MM.1S (cell line): ENCODE results near the gene MED27.

ENCODE experiments used
- DNase-seq: peaks from one replicate; pipeline ENCODE4 v3.0.0-alpha.2; 2015
- H2AFZ ChIP-seq: fragments of 300-600 bp; sonication (generic); 2 replicates; pipeline ENCODE4 v1.6.0; 2016; ENCODE audit warnings: antibody characterized with exemption, low read length
- H3F3A ChIP-seq: fragments of 300-600 bp; sonication (generic); 2 replicates; pipeline ENCODE4 v1.6.1; 2016; ENCODE audit warnings: mild to moderate bottlenecking, antibody characterized with exemption, low read length, moderate library complexity, mixed read lengths; ENCODE audit not compliant: insufficient read depth
- H3K27ac ChIP-seq: fragments of 300-600 bp; sonication (generic); 2 replicates; pipeline ENCODE4 v1.5.1; 2016; ENCODE audit warnings: mild to moderate bottlenecking, low read length
- H3K27me3 ChIP-seq: fragments of 300-600 bp; sonication (generic); replicated peaks from 2 replicates; pipeline ENCODE4 v1.6.0; 2016; ENCODE audit warnings: low read length; ENCODE audit not compliant: insufficient read depth
- H3K36me3 ChIP-seq: fragments of 300-600 bp; sonication (generic); replicated peaks from 2 replicates; pipeline ENCODE4 v1.6.1; 2016; ENCODE audit warnings: mild to moderate bottlenecking, low read length, mixed read lengths; ENCODE audit not compliant: insufficient read depth
- H3K4me1 ChIP-seq: fragments of 300-600 bp; sonication (generic); 2 replicates; pipeline ENCODE4 v1.6.1; 2016; ENCODE audit warnings: low read length, mixed read lengths
- H3K4me2 ChIP-seq: fragments of 300-600 bp; sonication (generic); 2 replicates; pipeline ENCODE4 v1.6.0; 2016; ENCODE audit warnings: low read depth, low read length
- H3K4me3 ChIP-seq: fragments of 300-600 bp; sonication (generic); 2 replicates; pipeline ENCODE4 v1.5.1; 2016; ENCODE audit warnings: low read length, mixed read lengths
- H3K79me2 ChIP-seq: fragments of 300-600 bp; sonication (generic); 2 replicates; pipeline ENCODE4 v1.6.1; 2016; ENCODE audit warnings: mixed run types, low read length, mixed read lengths
- H3K9ac ChIP-seq: fragments of 300-600 bp; sonication (generic); 2 replicates; pipeline ENCODE4 v1.6.1; 2016; ENCODE audit warnings: low read length, mixed read lengths
- H3K9me2 ChIP-seq: fragments of 300-600 bp; sonication (generic); replicated peaks from 2 replicates; pipeline ENCODE4 v1.6.1; 2016; ENCODE audit warnings: mild to moderate bottlenecking, low read length, mixed read lengths; ENCODE audit not compliant: insufficient read depth
- H3K9me3 ChIP-seq: fragments of 300-600 bp; sonication (generic); replicated peaks from 2 replicates; pipeline ENCODE4 v1.6.1; 2016; ENCODE audit warnings: mild to moderate bottlenecking, low read length, mixed read lengths; ENCODE audit not compliant: insufficient read depth
- H4K20me1 ChIP-seq: fragments of 300-600 bp; sonication (generic); 2 replicates; pipeline ENCODE4 v1.6.1; 2016; ENCODE audit warnings: mild to moderate bottlenecking, low read length, moderate library complexity, mixed read lengths; ENCODE audit not compliant: insufficient read depth
- EZH2 ChIP-seq: fragments of 300-600 bp; sonication (generic); optimal IDR thresholded peaks from 2 replicates; pipeline ENCODE3; 2017; ENCODE audit warnings: low read depth, mild to moderate bottlenecking, antibody characterized with exemption, low read length, mixed read lengths
- EZH2phosphoT487 ChIP-seq: fragments of 300-600 bp; sonication (generic); IDR thresholded peaks from 2 replicates; pipeline ENCODE4 v1.6.1; 2018; ENCODE audit warnings: antibody characterized with exemption, low read length
- TF ChIP-seq, protein P1 (sequence below): fragments of 300-600 bp; sonication (generic); IDR thresholded peaks from 2 replicates; pipeline ENCODE4 v1.5.1; 2016; ENCODE audit warnings: antibody characterized with exemption, low read length, mixed read lengths

MED27 gene

DNA sequence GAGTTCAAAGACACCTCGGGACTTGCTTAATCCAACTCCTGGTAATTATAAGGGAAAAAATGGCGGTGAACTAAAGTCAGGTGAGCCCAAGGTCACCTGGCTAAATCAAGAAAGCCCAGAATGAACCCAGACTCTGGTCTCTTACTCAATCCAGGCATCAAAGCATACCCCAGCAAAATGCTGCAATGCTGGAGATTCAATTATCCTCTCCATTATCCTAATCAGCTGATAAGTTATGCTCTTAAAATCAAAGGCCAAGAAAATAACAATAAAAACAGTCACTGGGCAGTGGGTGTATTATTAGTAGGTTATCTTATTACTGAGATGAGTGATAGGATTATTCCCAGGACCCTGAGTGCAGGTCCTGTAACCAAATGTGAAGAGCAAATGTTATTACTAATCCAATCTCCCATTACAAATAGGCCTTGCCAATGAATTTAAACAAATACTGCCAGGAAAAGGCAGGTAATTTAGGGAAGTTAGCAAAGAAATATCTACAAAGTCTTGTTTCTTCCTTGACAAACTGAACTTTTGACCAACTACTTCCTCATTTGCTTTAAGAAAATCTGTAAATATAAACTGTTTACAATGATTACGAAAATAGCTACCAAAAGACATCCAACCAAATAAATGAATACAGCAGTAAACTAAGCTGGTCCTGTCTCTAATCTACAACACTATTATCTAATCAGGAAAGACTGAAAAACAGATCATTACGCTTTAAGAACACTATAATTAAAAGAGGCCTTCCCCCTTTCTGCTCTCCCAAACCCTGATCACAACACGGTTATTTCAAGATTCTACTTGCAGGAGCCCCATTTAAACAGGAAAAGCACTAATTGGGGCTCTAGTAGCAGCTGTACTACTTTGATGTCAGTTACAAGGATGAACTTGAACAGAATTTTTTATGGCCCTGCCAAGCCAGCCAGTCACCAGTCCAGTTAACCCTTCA is 103.2 kb downstream of the MED27 start:
- H3K9ac ChIP-seq: no peak overlapping the region
- H3K4me1 ChIP-seq: no peaks in the 10 kb centered on the region
- H3K27me3 ChIP-seq: no peaks in the 10 kb centered on the region
- H3K4me3 ChIP-seq: no peak overlapping the region
- no peaks in the 10 kb centered on the region for H4K20me1 ChIP-seq
- no peak overlapping the region for H3K27ac ChIP-seq
- H2AFZ ChIP-seq: no peak overlapping the region
- H3K79me2 ChIP-seq: no peaks in the 10 kb centered on the region
- no peak for TF ChIP-seq EZH2
- TF ChIP-seq, protein P1, sequence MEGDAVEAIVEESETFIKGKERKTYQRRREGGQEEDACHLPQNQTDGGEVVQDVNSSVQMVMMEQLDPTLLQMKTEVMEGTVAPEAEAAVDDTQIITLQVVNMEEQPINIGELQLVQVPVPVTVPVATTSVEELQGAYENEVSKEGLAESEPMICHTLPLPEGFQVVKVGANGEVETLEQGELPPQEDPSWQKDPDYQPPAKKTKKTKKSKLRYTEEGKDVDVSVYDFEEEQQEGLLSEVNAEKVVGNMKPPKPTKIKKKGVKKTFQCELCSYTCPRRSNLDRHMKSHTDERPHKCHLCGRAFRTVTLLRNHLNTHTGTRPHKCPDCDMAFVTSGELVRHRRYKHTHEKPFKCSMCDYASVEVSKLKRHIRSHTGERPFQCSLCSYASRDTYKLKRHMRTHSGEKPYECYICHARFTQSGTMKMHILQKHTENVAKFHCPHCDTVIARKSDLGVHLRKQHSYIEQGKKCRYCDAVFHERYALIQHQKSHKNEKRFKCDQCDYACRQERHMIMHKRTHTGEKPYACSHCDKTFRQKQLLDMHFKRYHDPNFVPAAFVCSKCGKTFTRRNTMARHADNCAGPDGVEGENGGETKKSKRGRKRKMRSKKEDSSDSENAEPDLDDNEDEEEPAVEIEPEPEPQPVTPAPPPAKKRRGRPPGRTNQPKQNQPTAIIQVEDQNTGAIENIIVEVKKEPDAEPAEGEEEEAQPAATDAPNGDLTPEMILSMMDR: no peak
- TF ChIP-seq EZH2phosphoT487: no peak
- no peak for DNase-seq
- no peaks in the 10 kb centered on the region for H3F3A ChIP-seq
- no peaks in the 10 kb centered on the region for H3K9me3 ChIP-seq
- no peak overlapping the region for H3K4me2 ChIP-seq
- H3K36me3 ChIP-seq: no peaks in the 10 kb centered on the region
- H3K9me2 ChIP-seq: no peaks in the 10 kb centered on the region

DNA sequence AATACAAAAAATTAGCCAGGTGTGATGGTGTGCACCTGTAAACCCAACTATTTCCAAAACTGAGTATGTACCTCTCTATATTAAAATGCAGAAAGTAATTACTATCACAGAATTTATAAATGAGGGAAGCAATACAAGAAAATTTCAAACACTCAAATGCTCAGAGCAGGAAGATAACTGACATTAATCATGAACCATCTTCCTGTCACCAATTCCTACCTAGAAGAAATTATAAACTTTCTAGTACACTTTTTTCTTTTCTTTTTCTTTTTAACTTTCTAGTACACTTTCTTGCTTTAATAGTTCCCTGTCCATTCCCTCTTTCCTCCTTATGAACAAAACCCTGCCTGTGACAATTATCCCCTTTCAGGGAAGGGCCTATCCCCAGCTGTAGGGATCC is 106.8 kb downstream of the MED27 start:
- DNase-seq: no peak
- H3K9me2 ChIP-seq: no peaks in the 10 kb centered on the region
- no peak overlapping the region for H3K9ac ChIP-seq
- TF ChIP-seq, protein P1: no peak
- TF ChIP-seq EZH2 (no peak), EZH2phosphoT487 (no peak)
- no peaks in the 10 kb centered on the region for H3K79me2 ChIP-seq
- H3K27me3 ChIP-seq: no peaks in the 10 kb centered on the region
- H3K4me2 ChIP-seq: no peak overlapping the region
- no peaks in the 10 kb centered on the region for H3K9me3 ChIP-seq
- no peaks in the 10 kb centered on the region for H4K20me1 ChIP-seq
- H3K4me1 ChIP-seq: no peaks in the 10 kb centered on the region
- no peaks in the 10 kb centered on the region for H3K36me3 ChIP-seq
- no peaks in the 10 kb centered on the region for H3F3A ChIP-seq
- H3K27ac ChIP-seq: no peak overlapping the region
- H2AFZ ChIP-seq: no peak overlapping the region
- H3K4me3 ChIP-seq: no peak overlapping the region

DNA sequence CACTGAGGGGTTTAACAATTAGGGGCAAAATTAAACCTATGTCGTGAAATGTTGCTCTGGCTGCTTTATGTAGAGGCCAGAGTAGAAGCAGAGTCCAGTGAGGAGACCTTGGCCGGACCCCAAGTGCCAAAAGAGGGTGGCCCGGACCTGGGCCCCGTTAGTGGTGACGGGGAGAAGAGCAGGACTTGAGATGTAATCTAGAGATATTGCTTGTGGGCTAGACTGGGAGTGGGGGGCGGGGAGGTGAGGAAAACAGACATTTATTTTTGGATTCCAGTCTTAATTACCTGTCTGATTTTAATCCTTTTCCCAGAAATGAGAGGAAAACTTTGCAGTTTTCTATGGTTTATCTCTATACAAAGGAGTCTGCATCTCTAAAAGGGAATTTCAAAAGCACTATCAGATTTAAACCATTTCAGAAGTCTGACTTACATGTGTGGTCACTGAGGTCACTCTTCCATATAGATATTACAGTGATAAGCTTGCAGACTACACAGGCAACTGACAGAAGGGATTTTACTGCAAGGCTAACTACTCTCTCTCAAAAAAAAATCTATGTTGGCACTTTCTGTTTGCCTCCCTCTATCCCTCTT is 108.1 kb downstream of the MED27 start:
- no peaks in the 10 kb centered on the region for H4K20me1 ChIP-seq

More for the DNA sequence above, 108.1 kb downstream of the MED27 start:
- Histone ChIP-seq H3K36me3 (no peaks in the 10 kb centered on the region), H3K27me3 (no peaks in the 10 kb centered on the region), H3K4me1 (no peaks in the 10 kb centered on the region), H3K9ac (no peak overlapping the region), H3F3A (no peaks in the 10 kb centered on the region), H3K4me3 (no peak overlapping the region), H3K27ac (no peak overlapping the region), H3K9me2 (no peaks in the 10 kb centered on the region), H3K79me2 (no peaks in the 10 kb centered on the region), H2AFZ (no peak overlapping the region), H3K4me2 (no peak overlapping the region), H3K9me3 (no peaks in the 10 kb centered on the region)
- TF ChIP-seq EZH2phosphoT487: no peak
- TF ChIP-seq EZH2: no peak
- TF ChIP-seq, protein P1: no peak
- DNase-seq: no peak
